GM21423 (cell line): Measurements from ENCODE around the gene FMNL3.

Experiments
- ATAC-seq: cut with Tn5 transposase; IDR thresholded peaks from one replicate; pipeline ENCODE4 v1.9.1; 2021; ENCODE audit warnings: mild to moderate bottlenecking, moderate library complexity; ENCODE audit not compliant: unreplicated experiment

Gene FMNL3

GRCh38 chr12:49675137-49675536, 32.1 kb downstream of the FMNL3 start:
- no peak for ATAC-seq

GRCh38 chr12:49674318-49674981, 32.8 kb downstream of the FMNL3 start:
- no peak for ATAC-seq

- ATAC-seq = no peak
These were observed 33.5 kb downstream of the FMNL3 start for GRCh38 chr12:49673446-49674317.

DNA sequence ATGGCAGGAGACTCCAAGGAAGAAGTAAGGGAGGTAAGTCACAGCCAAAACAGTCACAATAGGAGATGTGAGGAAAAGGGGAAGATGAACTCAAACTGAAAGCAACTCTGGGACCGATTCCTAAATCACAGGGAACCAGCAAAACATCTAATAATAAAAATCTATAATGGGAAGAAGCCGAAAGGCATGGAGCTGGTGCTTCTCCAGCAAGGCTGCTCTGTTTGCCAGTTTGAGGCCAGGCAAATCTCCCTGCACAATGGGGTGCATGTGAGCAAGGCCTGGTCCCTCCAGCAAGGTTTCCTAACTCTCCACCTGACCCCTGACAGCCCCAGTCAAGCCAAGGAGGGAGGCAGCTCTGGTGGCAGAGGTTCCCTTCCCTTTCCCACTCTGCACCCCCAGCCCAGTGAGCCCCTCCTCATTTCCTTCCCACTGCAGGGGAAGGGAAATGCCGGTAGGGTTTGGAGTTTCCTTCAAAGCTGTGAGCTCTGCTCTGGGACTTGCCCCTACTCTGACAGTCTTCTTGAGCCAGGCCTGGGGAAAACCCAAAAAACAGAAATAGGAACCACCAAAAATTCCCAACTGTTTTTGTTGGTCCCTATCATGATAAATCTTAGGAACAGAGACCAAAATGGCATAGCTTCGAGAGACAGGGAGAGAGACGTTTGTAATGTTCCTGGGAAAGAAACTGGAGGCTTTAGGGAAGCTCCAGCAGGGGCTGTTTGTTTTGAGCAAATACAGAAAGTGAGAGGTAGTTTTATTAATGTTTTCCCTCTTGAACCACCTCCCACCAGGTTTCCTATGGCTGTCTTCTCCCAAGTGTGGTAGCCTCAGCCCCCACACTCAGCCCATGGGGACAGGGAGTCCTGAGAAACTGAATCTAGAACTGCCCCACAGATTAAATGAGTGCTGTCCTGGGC, 34.6 kb downstream of the FMNL3 start:
- no peak for ATAC-seq

- no peak for ATAC-seq
These were observed 36.0 kb downstream of the FMNL3 start for GRCh38 chr12:49671031-49671765.

DNA sequence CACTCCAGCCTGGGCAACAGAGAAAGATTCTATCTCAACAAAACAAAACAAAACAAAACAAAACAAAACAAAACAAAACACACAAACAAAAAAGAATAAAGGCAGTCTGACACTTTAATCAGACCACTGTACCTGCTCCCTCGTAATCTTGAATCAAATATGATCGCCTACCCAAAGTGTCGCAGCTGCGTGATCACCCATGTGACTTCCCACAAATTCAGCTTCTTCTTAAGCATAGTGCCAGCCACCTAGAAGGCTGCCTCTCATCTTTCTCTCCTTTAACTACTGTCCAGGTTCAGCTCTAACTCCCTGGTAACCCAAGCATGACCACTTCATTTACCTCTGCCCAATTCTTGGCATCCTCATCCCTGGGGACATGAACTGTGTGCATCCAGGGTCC, 37.4 kb downstream of the FMNL3 start:
- ATAC-seq = no peak

GRCh38 chr12:49667325-49668090, 39.7 kb downstream of the FMNL3 start:
- no peak for ATAC-seq

- ATAC-seq = no peak
These were observed 41.0 kb downstream of the FMNL3 start for GRCh38 chr12:49666176-49666575.

DNA sequence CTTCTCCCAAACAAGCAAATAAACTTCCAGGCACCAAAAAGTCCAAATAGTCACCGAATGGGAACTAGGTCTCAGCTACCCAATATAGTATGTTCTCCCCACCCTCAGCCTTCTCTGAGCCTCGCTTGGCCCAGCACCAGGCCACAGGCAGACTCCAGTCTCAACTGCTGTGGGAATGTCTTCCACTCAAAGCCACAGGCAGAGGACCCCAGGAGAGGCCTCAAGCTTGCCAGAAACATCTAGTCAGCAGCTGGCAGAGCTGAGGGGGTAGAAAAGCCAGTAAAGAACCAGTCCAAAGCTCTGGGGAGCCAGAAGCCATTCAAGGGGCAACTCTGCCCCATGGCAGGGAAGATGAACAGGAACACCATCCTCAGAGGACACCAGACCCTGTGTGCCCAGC, 41.8 kb downstream of the FMNL3 start:
- ATAC-seq = no peak

- ATAC-seq = peak; percentile 49
These were observed 42.5 kb downstream of the FMNL3 start for GRCh38 chr12:49664591-49665239.

GRCh38 chr12:49664167-49664566, 43.0 kb downstream of the FMNL3 start:
- ATAC-seq = no peak

DNA sequence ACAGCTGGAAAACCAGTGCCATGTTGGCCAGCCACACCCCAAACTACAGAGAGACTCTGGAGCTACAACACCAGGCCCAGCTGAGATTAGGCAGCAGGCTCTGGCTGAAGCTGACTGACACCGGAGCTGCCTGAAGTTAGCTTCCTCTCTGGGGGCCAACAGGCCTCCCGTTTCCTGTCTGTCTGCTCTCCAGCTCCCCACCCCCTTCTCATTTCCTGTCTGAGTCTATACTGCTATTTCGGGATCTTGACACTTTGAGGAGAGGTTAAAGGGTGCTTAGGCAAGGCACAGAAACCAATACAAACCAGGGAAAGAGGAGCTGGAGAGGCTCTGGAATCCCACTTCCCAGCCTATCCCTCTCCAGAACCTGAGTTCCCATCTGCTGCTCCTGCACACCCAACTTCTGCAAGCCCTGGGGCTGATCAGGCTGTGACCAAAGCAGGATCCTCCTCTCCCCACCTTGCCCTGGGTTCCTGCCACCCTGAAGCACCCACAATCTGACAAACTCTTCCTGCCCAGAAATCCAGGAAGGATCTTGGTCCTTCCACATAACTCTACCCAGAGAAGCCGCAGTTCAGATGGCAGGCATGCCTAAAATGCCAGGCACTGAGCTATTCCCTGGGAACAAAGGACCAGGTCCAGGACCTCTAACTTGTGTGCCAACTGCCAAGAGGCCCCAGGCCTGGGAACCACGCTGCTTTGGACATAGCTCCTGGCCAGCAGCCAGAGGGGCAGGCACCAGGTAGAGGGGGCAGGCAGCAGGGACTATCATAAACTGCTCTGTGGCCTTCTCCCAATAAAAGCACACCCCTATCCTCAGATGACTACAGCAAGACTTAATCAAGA, 44.0 kb downstream of the FMNL3 start:
- peak; percentile 57 for ATAC-seq

- ATAC-seq = no peak
These were observed 45.5 kb downstream of the FMNL3 start for GRCh38 chr12:49661746-49662145.

GRCh38 chr12:49661191-49661590, 46.0 kb downstream of the FMNL3 start:
- no peak for ATAC-seq

GRCh38 chr12:49659753-49660152, 47.5 kb downstream of the FMNL3 start:
- ATAC-seq = no peak

- ATAC-seq = no peak
These were observed 48.9 kb downstream of the FMNL3 start for GRCh38 chr12:49658276-49658675.

DNA sequence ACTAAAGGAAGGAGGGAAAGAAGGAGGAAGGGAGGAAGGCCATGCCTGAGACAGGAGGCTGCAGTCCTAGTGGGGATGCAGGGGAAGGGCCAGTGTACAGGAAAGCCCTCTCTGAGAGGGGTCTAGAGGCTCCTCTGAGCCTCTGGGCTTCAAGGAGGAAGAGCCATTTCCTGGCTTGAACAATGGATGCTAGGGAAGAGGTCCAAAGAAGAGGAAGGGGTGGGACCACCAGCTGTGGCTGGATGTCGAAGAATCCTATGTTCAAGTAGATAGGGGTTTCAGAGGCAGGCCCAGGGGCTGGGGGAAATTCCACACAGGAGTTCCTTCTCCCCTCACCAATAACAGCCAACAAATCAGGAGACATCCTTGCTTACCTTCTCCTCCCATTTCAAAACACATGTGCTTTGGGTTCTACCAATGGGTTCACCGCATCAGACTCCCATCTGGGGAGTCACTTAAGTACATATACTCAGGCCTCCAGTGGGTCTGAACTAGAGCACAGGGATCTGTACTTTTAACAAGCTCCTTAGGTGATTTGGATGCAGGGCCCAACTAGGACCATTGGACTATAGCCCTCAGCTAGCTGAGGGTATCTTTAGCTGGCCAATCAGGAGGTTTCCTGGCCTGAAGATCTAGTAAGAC, 51.5 kb downstream of the FMNL3 start:
- no peak for ATAC-seq

DNA sequence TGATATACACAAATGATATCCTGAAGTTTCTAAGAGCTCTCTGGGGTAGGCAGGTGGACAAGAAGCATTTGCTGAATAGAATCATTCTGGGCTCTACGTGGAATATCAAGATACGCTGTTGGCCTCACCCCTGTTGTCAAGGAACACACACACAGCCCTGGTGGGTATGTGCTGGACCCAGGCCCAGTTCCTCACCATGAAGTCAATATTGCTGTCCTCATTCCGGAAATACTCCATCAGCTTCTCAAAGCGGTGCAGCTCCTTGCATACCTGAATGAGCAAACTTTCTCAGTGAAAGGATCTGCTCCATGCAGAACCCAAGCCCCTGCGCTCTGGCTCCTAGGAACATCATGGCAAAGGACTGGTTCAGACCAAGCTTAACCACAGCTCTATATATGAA, 52.5 kb downstream of the FMNL3 start:
- ATAC-seq = no peak
